ENCODE measurements around the gene ADIPOR2. TPM values are rescaled to one million over a fixed set of nuclear protein-coding genes. Genes with fewer than 3 reads are reported as not detected.

ADIPOR2 gene
- polyA plus RNA-seq, 2 of the 4 experiments (the other 2 are of a cell fraction), result 60.4 to 65.4 TPM

- TF ChIP-seq SMC3 (IDR thresholded peaks at IDR 0.05) (no peak), NR3C1 (IDR thresholded peaks at IDR 0.05) (no peak), ESRRA (IDR thresholded peaks at IDR 0.05; ENCODE audit: borderline replicate concordance, low read length) (no peak), ZSCAN20 (CRISPR knock-in tag; IDR thresholded peaks at IDR 0.05) (no peak), MYC (IDR thresholded peaks at IDR 0.05; ENCODE audit: borderline replicate concordance, low read length) (no peak), RCOR1 (IDR thresholded peaks at IDR 0.05; ENCODE audit: low read depth, low read length) (no peak), CHD4 (IDR thresholded peaks at IDR 0.05; ENCODE audit: borderline replicate concordance) (no peak)
Observed at GRCh38 chr12:1716911-1717310, 26.0 kb downstream of the ADIPOR2 start (continued).

- ChIA-PET CTCF (no interaction called here), POLR2A (no interaction called here)
- Histone ChIP-seq H3K9me3 (no peaks in the 10 kb centered on the region; the same call in 2 of the 3 replicates), H3K4me1 (peaks cover 9% of the 10 kb centered on the region), H3K4me2 (no peak overlapping the region), H3K27ac (no peak overlapping the region), H3K4me3 (no peak overlapping the region)
- TF ChIP-seq ZC3H11A (IDR thresholded peaks at IDR 0.05) (no peak), POLR2AphosphoS2 (conservative IDR thresholded peaks at IDR 0.05; ENCODE audit: low read length) (no peak), HOXB13 (CRISPR knock-in tag; IDR thresholded peaks at IDR 0.05; ENCODE audit: low read depth) (no peak), FOXS1 (CRISPR knock-in tag; IDR thresholded peaks at IDR 0.05) (no peak), NR3C1 (IDR thresholded peaks at IDR 0.05) (no peak)
- ATAC-seq (no peak), FAIRE-seq (no peak), DNase-seq (ENCODE audit: low read depth in 1 of 2, low spot score in 1 of 2) (no peak)
Observed at GRCh38 chr12:1719139-1719538, 28.3 kb downstream of the ADIPOR2 start.

- POLR2A ChIA-PET, result no interaction called here
- WGBS (ENCODE audit: missing lambda C conversion rate), result 97% methylated on average over 3 of the region's 3 CpGs
- Histone ChIP-seq H3K27ac (no peak overlapping the region), H3K4me1 (peaks cover 9% of the 10 kb centered on the region), H3K9me3 (no peaks in the 10 kb centered on the region; the same call in 2 of the 3 replicates), H3K4me3 (no peak overlapping the region), H3K4me2 (no peak overlapping the region)
- ATAC-seq, result no peak
- CTCF ChIA-PET, result interaction anchor here (1.2 kb wide), 1 partner anchor 70 kb away, joined by 3 read pairs; no protein-coding TSS in a partner anchor
- no peak for DNase-seq (ENCODE audit: low read depth in 1 of 2, low spot score in 1 of 2)
- no peak for TF ChIP-seq ZC3H11A (IDR thresholded peaks at IDR 0.05)
- no peak for TF ChIP-seq ESRRA (IDR thresholded peaks at IDR 0.05; ENCODE audit: borderline replicate concordance, low read length)
- TF ChIP-seq CHD2 (IDR thresholded peaks at IDR 0.05; ENCODE audit: low read length, partially characterized antibody), result no peak
- no peak for TF ChIP-seq RCOR1 (IDR thresholded peaks at IDR 0.05; ENCODE audit: low read depth, low read length)
- no peak for TF ChIP-seq PBX3 (IDR thresholded peaks at IDR 0.05)
- TF ChIP-seq HES2 (IDR thresholded peaks at IDR 0.05), result no peak
- TF ChIP-seq GATA3 (IDR thresholded peaks at IDR 0.05; ENCODE audit: borderline replicate concordance), result no peak
- TF ChIP-seq FOSL2 (IDR thresholded peaks at IDR 0.05), result no peak
- no peak for TF ChIP-seq FOSL2 (CRISPR knock-in tag; IDR thresholded peaks at IDR 0.05)
- TF ChIP-seq FOSB (CRISPR knock-in tag; IDR thresholded peaks at IDR 0.05), result no peak
- TF ChIP-seq HOXB5 (CRISPR knock-in tag; IDR thresholded peaks at IDR 0.05), result no peak
- no peak for TF ChIP-seq HDAC2 (IDR thresholded peaks at IDR 0.05)
- no peak for TF ChIP-seq EP300 (IDR thresholded peaks at IDR 0.05)
- TF ChIP-seq HOXA7 (CRISPR knock-in tag; IDR thresholded peaks at IDR 0.05), result no peak
- no peak for TF ChIP-seq KDM1A (IDR thresholded peaks at IDR 0.05; ENCODE audit: low read depth)
- no peak for TF ChIP-seq ZNF302 (CRISPR knock-in tag; IDR thresholded peaks at IDR 0.05)
- TF ChIP-seq POLR2A (IDR thresholded peaks at IDR 0.05; ENCODE audit: low read length), result no peak
- no peak for FAIRE-seq
Observed at GRCh38 chr12:1720494-1720893, 29.6 kb downstream of the ADIPOR2 start.

- no peak overlapping the region for H3K27ac ChIP-seq
- no peak for TF ChIP-seq SMC3 (IDR thresholded peaks at IDR 0.05)
- FAIRE-seq (no peak), DNase-seq (ENCODE audit: low read depth in 1 of 2, low spot score in 1 of 2) (no peak), ATAC-seq (no peak)
- H3K9me3 ChIP-seq, result no peaks in the 10 kb centered on the region
- no peak overlapping the region for H3K4me2 ChIP-seq
- H3K4me1 ChIP-seq, result no peaks in the 10 kb centered on the region
- H3K4me3 ChIP-seq, result no peak overlapping the region
- WGBS (ENCODE audit: missing lambda C conversion rate), result 95% methylated on average over 6 of the region's 6 CpGs
- POLR2A ChIA-PET, result no interaction called here
- CTCF ChIA-PET, result no interaction called here
Observed at GRCh38 chr12:1723721-1724120, 32.9 kb downstream of the ADIPOR2 start.
